Fibroblast of skin of right biceps (primary cell): ENCODE data around the gene RXFP1.
"Not testable (repeated sequence)": the region's sequence is repeated elsewhere in the genome, so short reads cannot be mapped to it uniquely, and the experiment has no call there.

Experiments used
- DNase-seq: peaks from one replicate; pipeline ENCODE4 v3.0.0-alpha.2; 2013

RXFP1 gene

DNA sequence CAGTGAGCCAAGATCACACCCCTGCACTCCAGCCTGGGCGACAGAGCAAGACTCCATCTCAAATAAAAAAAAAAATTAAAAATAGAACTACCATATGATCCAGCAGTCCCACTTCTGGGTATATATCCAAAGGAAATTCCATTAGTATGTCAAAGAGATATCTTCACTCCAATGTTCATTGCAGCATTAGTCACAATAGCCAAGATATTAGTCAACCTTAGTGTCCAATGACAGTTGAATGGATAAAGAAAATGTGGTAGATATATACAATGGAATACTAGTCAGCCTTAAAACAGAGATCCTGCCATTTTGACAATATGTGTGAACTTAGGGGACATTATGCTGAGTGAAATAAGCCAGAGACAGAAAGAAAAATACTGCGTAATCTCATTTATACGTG lies 100.6 kb downstream of the RXFP1 start:
- peak; percentile 31 for DNase-seq

DNA sequence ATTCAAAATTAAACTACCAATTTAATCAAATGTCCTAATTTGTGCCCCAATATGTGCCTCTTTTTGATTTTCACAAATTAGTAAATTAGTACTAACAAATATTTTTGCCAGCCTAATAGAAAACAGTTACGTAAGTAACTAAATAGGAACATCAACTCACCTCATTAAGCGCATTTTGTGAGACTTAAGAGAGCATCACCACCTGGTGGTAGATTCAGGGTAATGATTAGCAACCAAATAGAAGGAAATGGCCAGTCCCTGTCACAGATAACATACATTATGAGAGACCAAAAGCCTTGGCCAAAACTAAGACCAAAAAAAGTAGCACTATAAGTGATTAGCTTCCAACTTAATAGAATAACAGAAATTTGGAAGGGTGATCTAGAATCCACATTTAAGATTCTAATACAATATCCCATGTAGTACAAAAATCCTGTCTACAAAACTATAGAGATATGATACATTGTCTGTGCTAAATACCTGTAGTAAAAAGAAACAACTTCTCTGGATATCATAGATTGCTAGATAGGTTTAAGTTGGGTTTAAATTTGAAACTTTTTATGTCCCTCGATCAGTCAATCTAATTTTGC lies 103.3 kb downstream of the RXFP1 start:
- DNase-seq = peak; percentile 49

DNA sequence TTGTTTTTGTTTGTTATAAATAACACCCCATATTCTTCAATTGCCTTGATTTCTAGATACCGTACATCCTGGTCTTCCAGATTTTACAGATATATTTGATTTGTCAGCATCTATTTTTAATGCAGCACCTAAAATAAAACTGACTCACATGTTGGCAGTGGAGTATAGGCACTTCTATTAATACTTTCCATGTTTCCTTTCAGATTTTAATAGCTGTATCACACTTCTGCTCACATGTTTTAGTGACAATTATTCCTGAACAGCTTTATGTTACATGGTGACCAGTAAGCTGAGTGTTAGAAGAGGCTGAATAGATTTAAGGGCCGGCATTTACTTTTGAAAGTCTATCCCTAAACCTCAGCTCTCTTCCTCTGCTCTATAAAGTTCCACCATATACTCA lies 103.9 kb downstream of the RXFP1 start:
- no peak for DNase-seq

DNA sequence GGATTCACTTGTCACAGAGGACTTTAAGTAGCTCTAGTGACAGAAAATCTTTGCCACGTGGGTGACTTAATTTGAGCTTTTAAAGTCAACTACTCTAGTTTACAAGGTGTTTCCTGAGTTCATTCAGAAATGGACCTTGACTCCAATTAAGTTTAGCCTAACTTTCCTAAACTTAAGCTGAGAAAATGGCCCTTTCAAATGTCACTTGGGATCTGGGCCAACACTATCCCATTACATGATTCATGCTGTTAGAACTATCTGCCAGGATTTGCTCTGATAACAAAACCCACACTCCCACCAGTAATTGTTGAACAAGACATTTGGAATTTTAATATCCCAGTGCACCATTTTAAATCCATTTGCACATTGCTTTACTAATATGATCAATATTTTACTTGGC lies 109.2 kb downstream of the RXFP1 start:
- DNase-seq = peak; percentile 61

DNA sequence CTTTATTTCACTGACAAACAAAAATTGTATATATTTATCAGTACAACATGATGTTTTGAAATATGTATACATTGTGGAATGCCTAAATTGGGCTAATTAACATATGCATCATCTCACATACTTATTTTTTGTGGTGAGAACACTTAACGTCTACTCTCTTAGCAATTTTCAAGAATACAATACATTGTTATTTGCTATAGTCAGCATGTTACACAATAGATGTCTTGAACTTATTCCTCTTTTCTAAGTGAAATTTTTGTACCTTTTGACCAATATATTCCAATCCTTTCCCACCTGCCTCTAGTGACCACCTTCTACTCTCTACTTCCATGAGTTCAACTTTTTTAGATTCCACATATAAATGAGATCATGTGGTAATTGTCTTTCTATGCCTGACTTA lies 114.9 kb downstream of the RXFP1 start:
- no peak for DNase-seq

DNA sequence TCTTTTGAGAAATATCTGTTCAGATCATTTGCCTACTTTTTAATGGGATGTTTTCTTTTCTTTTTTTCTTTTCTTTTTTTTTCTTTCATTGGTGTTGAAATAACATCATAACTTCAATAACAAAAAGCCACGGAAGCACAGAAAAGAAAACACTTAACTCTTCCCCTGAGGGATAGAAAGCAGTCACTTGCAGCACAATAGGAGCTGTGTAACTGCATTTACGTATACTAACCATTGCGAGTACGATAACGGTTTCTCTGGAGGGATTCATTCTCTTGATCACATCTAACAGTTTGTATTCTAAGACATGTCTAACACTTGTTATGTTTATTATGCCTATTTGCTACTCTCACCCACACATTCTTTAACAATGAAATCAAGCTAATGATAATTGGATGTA lies 122.7 kb downstream of the RXFP1 start:
- DNase-seq = no peak

DNA sequence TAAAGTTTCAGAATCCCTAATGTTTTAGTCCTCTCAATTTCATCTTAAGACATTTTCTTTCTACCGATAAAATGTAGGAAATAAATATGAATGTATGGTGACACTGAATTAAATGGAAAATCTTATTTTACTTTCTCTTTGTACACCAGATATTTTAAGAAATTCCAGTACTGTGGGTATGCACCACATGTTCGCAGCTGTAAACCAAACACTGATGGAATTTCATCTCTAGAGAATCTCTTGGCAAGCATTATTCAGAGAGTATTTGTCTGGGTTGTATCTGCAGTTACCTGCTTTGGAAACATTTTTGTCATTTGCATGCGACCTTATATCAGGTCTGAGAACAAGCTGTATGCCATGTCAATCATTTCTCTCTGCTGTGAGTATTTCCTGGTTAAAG lies 123.1 kb downstream of the RXFP1 start:
- no peak for DNase-seq

DNA sequence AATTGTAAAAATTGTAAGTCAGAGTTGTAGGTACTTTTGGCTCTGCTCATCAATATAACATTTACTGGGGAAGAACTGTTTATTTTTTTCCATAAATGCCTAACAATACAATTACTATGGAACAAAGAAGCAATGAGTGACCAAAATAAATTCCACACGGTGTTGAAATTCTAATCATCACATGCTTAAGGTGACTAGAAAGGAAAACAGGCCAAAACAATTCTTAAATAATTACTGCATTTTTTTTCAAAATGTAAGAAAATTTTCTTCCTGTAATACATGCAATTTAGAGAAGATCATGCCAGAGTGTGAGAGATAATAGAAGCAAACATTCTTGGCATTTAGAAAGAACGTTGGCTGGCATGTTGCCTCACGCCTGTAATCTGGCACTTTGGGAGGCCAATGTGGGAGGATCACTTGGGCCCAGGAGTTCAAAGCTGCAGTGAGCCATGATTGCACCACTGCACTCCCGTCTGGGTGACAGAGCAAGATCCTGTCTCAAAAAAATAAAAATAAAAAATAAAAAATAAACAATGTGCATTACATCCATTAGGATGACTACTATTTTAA lies 127.5 kb downstream of the RXFP1 start:
- DNase-seq = no peak

DNA sequence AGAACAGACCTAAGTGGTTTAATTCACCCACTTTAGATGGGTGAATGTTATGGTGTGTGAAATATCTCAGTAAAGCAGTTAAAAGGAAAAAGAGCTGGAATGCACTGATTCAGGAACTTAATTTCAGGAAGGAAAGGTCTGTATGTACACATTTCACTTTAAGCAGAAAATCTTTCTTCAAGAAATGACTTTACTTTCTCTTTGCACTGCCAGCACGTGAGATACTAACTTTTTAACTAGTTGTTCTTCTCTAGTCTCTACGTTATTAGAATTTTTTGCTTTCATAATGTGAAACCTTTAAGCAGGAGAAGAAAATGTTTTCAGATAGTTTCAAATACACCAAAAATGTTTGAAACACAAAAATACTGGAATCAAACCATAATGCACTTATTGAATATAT lies 131.2 kb downstream of the RXFP1 start:
- no peak for DNase-seq

DNA sequence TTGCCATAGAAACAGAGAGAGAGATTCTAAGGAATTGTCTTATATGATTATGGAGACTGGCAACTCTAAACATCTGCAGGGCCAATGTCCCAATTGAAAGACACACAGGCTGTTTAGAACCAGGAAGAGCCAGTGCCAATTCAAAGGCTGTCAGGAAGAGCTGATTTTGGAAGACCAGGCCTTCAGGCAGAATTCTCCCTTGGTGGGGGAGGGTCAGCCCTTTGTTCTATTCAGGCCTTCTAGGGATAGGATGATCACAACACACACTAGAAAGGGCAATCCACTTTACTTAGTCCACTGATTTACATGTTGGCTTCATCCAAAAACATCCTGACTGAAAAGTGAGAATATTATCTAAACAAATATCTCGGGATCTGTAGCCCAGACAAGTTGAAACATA lies 134.8 kb downstream of the RXFP1 start:
- DNase-seq = no peak

DNA sequence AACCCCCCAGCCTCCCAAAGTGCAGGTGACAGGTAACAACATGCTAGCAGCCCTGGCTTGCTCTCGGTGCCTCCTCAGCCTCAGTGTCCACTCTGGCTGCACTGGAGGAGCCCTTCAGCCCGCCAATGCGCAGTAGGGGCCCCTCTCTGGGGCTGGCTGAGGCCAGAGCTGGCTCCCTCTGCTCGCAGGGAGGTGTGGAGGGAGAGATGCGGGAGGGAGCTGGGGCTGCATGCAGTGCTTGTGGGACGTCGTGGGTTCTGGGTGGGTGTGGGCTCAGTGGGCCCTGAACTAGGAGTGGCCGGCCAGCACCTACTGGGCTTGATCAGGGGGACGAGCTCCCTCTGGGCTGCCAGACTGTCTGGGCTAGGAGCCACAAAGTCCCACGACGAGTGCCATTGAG lies 135.6 kb downstream of the RXFP1 start:
- no peak for DNase-seq

DNA sequence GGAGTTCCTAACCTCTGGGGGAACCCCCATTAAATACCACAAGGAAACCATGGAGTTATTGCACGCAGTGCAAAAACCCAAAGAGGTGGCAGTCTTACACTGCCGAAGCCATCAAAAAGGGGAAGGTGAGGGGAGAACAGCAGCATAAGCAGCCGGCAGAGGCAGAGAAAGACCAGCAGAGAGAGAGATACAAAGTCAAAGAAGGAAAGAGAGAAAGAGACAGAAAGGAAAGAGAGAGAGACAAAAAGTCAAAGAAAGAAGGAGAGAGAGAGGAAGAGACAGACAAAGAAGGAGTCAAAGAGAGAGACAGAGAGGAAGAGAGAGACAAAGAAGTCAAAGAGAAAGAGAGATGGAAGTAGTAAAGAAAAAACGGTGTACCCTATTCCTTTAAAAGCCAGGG lies 141.6 kb downstream of the RXFP1 start:
- DNase-seq = not testable (repeated sequence)

DNA sequence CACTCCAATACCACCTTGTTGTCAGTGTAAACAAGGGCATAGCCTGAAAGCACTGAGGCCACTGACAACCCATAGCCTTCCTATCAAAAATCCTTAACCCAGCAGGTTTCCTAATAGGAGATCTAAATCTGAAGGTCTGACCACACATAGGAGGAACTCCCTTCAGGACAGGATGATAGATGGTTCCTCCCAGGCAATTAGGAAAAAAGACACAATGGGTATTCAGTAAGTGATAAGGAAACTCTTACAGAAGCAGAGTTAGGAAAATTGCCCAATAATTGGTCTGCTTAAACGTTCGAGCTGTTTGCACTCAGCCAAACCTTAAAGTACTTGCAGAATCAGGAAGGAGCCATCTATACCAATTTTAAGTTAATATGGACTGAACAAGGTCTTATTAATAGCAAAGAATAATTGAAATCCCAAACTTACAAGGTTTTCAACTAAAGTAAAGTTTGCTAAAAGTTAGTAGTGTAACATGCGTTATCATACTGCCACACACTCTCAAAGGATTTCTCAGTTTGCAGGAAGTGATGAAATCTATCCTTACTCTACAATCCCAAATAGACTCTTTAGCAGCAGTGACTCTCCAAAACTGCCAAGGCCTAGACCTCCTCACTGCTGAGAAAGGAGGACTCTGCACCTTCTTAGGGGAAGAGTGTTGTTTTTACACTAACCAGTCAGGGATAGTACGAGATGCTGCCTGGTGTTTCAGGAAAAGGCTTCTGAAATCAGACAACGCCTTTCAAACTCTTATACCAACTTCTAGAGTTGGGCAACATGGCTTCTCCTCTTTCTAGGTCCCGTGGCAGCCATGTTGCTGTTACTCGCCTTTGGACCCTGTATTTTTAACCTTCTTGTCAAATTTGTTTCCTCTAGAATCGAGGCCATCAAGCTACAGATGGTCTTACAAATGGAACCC lies 142.3 kb downstream of the RXFP1 start:
- DNase-seq = not testable (repeated sequence)

DNA sequence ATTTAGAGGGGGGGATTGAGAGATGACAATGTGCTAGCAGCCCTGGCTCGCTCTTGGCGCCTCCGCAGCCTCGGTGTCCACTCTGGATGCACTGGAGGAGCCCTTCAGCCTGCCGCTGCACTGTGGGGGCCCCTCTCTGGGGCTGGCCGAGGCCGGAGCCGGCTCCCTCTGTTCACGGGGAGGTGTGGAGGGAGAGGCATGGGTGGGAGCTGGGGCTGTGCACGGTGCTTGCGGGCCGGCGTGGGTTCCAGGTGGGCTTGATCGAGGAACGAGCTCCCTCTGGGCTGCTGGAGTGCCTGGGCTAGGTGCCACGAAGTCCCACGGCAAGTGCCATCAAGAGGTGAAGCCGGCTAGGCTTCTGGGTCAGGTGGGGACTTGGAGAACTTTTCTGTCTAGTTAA lies 143.1 kb downstream of the RXFP1 start:
- DNase-seq = no peak

DNA sequence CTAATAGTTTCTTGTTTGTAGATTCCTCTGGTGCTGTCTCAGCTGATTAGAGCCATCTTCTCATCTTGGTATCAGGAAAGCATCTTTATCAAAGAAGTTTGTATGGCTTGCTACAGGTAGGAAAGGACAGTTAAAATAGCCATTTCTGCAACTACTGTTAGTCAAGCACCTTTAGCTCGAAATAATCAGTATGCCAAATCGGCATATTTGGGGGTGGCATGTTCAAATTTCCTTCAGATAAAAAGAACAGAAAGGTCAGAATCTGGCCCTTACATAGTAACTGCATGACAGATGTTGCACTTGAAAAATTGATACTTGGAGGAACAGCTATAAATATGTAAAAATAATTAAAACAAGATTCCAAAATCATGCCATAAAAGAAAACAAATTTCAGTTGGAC lies 145.2 kb downstream of the RXFP1 start:
- no peak for DNase-seq

DNA sequence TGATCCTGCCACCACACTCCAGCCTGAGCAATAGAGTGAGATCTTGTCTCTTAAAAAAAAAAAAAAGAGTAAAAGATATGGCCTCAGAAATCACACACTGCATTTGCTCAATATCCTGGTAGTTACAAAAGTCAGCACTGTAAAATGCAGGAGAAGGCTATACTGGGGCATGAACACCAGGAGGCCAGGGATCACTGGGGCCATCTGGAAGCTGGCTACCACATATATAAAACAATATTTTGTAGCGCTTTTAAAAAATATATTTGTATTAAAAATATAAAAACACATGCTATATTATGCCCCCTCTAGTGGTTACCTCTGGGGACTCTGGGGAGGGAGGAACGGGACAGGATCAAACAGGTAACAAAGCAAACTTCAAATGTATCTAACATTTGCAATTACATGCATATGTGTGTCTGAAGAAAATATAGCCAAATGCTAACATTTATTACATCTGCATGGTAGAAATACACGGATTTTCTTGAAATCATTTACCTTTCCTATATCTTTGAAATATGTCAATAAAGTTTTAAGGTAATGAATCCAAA lies 146.0 kb downstream of the RXFP1 start:
- peak; percentile 19 for DNase-seq

DNA sequence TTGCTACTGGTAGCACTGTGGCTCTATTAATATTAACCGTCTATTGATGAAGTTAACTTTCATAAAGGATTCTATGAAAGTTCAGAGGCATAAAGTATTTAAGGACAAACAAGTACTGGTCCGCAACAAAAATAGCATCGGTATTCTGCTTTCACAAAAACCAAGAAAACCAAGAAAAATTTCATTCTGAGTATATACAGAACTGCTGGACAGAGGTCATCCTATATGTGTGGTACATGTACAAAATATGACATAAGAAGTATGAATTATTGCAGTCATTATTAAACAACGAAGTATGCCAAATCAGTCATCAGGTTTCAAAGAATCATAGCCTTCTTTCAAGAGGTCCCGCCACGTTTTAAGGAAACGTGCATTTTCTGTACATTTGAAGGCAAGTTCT lies 147.6 kb downstream of the RXFP1 start:
- DNase-seq = no peak

DNA sequence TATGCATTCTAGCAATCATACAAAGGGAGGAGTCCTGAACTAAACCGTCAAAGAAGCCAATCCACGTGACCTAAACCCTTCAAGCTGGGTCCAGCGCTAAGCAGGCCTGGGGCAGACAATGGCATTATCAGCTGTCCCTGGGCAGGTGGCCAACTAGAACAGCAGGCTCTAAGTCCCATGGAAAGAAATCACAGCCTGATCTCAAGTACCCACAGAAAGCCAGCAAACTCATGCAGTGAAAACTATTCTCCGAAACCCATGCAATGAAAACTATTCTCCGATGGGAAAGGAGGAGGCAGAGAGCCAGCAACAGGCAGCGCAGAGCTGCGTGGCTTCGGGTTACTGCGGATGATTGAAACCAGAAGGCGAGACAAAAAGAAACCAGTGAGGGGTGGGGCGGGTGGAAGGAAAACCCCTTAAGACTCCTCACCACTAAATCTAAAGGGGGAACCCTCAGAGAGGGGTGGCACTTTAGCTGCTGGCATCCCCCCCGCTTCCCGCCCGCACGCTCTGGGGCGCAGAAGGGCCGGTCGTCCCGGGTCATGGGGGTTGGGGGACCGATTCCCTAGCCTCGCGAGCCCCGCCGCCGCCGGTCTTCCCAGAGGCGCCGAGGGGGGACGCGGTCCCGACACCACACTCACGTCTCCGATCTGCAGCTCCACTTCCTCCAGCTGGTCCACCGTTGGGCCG lies 149.4 kb downstream of the RXFP1 start:
- DNase-seq = peak; percentile 77

DNA sequence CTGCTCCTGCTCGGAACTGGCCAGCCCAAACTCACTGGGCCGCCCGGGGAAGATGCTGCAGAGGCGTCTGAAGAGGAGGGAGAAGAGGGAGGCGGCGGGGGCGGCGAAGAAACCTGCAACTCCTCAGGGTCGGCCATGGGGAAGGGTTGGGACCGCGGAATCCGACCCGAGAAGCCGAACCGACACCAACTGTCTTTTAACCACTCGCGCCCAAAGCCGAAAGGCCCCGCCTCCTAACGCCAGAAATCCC lies 149.9 kb downstream of the RXFP1 start, which contains the start of gene C4orf46:
Gene C4orf46 (minus strand): TSS at position 223 of the 250 bp plus-strand sequence. CDS start 86 bp downstream, at position 137.
- no peak for DNase-seq

DNA sequence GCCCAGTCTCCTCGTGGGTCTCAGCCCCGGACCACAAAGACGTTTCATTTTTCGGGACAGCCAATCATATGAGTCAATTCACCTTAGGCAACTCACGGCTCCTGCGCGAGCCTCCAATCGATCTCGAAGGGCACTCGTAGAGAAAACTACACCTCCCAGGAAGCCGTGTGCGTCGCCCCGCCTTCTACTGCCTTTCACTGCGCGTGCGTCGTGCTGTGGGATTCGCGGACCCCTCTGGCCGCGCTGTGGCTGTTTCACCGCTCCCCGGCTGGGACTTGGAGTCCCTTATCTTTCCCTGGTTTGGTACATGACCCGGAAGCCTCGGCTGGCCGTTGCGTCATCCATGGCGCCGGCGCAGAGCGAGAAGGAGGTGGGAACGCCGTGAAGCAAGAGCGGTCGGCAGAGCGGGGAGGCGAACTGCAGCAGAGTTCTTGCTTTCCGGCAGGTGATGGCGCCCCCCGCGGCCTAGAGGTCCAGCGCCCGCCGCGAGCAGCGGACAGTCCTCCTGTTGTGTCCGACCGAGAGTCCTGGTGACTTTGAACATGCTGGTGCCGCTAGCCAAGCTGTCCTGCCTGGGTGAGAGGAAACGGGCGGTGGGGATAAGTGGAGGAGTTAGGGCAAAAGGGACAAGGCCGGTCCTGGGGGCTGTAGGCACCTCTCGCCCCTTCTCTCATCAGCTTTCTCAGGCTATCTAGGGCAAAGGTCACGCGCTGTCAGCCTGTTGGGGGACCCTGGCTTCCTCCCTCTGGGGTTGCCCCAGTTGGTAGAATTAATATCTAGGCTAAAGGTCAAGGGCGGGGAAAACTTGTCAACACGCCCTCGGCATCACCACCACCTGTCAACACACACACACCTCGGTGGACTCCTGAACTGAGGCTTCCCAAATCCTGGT lies 150.5 kb downstream of the RXFP1 start, which contains the start of gene ETFDH:
Gene ETFDH (plus strand): TSS at position 382 of the 892 bp plus-strand sequence. CDS start 161 bp downstream, at position 543.
- peak; percentile 100 for DNase-seq

DNA sequence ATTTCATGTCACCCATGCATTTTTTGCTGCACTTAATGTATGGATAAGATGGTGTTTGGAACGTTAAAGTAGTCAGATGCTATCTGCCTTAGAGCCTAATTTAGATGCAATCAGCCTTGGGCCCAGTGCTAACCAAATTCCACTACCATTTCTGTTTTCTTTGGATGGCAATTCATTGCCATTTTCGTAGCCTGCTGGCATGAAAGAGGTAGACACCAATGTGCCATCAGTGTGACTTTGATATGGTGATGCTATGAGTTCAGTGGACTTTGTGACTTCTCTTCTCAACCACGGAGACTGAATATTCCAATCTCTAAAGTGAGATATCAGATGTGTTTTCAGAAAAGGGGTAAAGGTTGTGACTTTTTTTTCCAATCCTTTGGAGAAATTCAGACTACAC lies 152.0 kb downstream of the RXFP1 start:
- DNase-seq = no peak

DNA sequence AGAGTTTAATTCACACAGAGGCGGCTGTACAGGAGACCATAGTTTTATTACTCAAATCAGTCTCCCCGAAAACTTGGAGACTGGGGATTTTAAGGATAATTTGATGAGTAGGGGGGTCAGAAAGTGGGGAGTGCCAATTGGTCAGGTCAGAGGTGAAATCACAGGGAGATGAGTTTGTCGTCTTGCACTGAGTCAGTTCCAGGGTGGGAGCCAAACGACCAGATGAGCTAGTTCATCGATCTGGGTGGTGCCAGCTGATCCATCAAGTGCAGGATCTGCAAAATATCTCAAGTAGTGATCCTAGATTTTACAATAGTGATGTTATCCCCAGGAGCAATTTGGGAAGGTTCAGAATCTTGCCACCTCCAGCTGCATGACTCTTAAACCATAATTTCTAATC lies 154.4 kb downstream of the RXFP1 start:
- DNase-seq = no peak
